HepG2 (cell line): Measurements from ENCODE around the gene TMEM156. TPM values are rescaled to one million over a fixed set of nuclear protein-coding genes. Genes with fewer than 3 reads are reported as not detected.
A peak's percentile ranks its signal among the peaks of the same experiment; 100 is the strongest.

Experiments used
- ATAC-seq: fragments of 200-7000 bp; cut with Tn5 transposase; 3 replicates; pipeline ENCODE4 v1.9.1; 2020; ENCODE audit warnings: mild to moderate bottlenecking, moderate library complexity
- BruUV-seq: library from RNA; stranded (reverse); fragments of 400-500 nt; replicated peaks from 2 replicates; lab custom pipeline; 2021; lab: Mats Ljungman, UMichigan
- CTCF ChIA-PET: fragments of 300-600 bp; formaldehyde crosslinking; extraction: SDS; loops from one replicate; lab custom pipeline; 2021; ENCODE audit warnings: low total read pairs, inconsistent platforms, low intra/inter-chr PET ratio; lab: Yijun Ruan, JAX
- POLR2A ChIA-PET: fragments of 350-600 bp; sonication (Branson Sonifier 250); formaldehyde crosslinking; loops from one replicate; lab custom pipeline; 2020; ENCODE audit warnings: antibody characterized with exemption, inconsistent platforms; lab: Yijun Ruan, JAX
- DNase-seq: peaks from one replicate; pipeline ENCODE4 v3.0.0-alpha.2; 2015; ENCODE audit warnings: low spot score
- FAIRE-seq: peaks from 3 replicates; lab custom pipeline; 2011; peaks lifted over from hg19 to GRCh38; lab: Jason Lieb, UNC
- H2AFZ ChIP-seq: one replicate; pipeline ENCODE4 v1.6.1; 2011; ENCODE audit warnings: low read length, inconsistent platforms
- H3K27ac ChIP-seq: fragments of 300-600 bp; 3 replicates; pipeline ENCODE4 v1.8.0; 2011; ENCODE audit warnings: mixed run types, mild to moderate bottlenecking, mixed read lengths, low read length, inconsistent platforms; ENCODE audit not compliant: insufficient read depth; ENCODE audit errors: extremely low read length
- H3K27me3 ChIP-seq, 2 experiments: fragments of 200-600 bp in 1 of 2; 2 replicates in 1 of 2; 3 replicates in 1 of 2; pipeline versions ENCODE4 v1.6.0 to v1.8.0; 2011; ENCODE audit warnings: low read length in 2 of 2, mild to moderate bottlenecking in 2 of 2, moderate library complexity in 2 of 2, inconsistent platforms in 1 of 2; ENCODE audit not compliant: insufficient read depth in 2 of 2, control insufficient read depth in 1 of 2
- H3K36me3 ChIP-seq, 2 experiments: fragments of 200-600 bp in 1 of 2; replicated peaks in 1 of 2; 2 replicates in 1 of 2; 3 replicates in 1 of 2; pipeline versions ENCODE4 v1.5.1 to v1.8.0; 2011; ENCODE audit warnings: low read length in 2 of 2, inconsistent platforms in 1 of 2; ENCODE audit not compliant: insufficient read depth in 2 of 2, control insufficient read depth in 1 of 2
- H3K4me1 ChIP-seq: 2 replicates; pipeline ENCODE4 v1.5.1; 2012; ENCODE audit warnings: low read length, inconsistent platforms; ENCODE audit not compliant: insufficient read depth
- H3K4me2 ChIP-seq: 2 replicates; pipeline ENCODE4 v1.6.0; 2011; ENCODE audit warnings: low read depth, low read length, inconsistent platforms
- H3K4me3 ChIP-seq, 3 experiments: fragments of 200-600 bp in 1 of 3; sonication (generic), shearing (Covaris generic) in 1 of 3; replicated peaks in 1 of 3; 2 replicates each; pipeline ENCODE4 v1.5.1; 2011 to 2016; ENCODE audit warnings: low read length in 3 of 3, inconsistent platforms in 2 of 3, low read depth in 2 of 3, mild to moderate bottlenecking in 2 of 3, control low read depth in 1 of 3, mixed read lengths in 1 of 3; ENCODE audit not compliant: insufficient read depth in 1 of 3
- H3K79me2 ChIP-seq: one replicate; pipeline ENCODE4 v1.6.1; 2011; ENCODE audit warnings: low read length, inconsistent platforms; ENCODE audit not compliant: insufficient read depth
- H3K9ac ChIP-seq: 2 replicates; pipeline ENCODE4 v1.6.0; 2011; ENCODE audit warnings: mild to moderate bottlenecking, low read depth, low read length, inconsistent platforms; ENCODE audit not compliant: insufficient read depth
- H3K9me3 ChIP-seq: 2 replicates; pipeline ENCODE4 v1.5.1; 2012; ENCODE audit warnings: mild to moderate bottlenecking, low read length
- H4K20me1 ChIP-seq: 2 replicates; pipeline ENCODE4 v1.6.0; 2011; ENCODE audit warnings: inconsistent platforms, mild to moderate bottlenecking, low read length, moderate library complexity; ENCODE audit not compliant: insufficient read depth
- CENPBD1 ChIP-seq: sonication (generic); formaldehyde crosslinking; IDR thresholded peaks from 2 replicates; pipeline ENCODE4 v1.8.0; 2022; ENCODE audit warnings: missing genetic modification reagents, low read depth, mild to moderate bottlenecking, borderline replicate concordance
- MXI1 ChIP-seq: IDR thresholded peaks from 3 replicates; pipeline ENCODE4 v1.6.1; 2012; ENCODE audit warnings: low read depth, low read length, inconsistent platforms, borderline replicate concordance
- NCOA2 ChIP-seq: sonication (generic); formaldehyde crosslinking; IDR thresholded peaks from 2 replicates; pipeline ENCODE4 v1.8.0; 2022; ENCODE audit warnings: inconsistent platforms
- NR2F6 ChIP-seq, 2 experiments: IDR thresholded peaks; 2 replicates each; pipeline ENCODE4 v1.6.1; 2016; ENCODE audit warnings: antibody characterized with exemption in 1 of 2, mild to moderate bottlenecking in 1 of 2
- SIX1 ChIP-seq: sonication (generic); formaldehyde crosslinking; IDR thresholded peaks from 2 replicates; pipeline ENCODE4 v1.4.0; 2020; ENCODE audit warnings: missing genetic modification reagents, borderline replicate concordance
- TBP ChIP-seq: sonication (generic); formaldehyde crosslinking; IDR thresholded peaks from 2 replicates; pipeline ENCODE4 v1.5.0; 2020; ENCODE audit warnings: missing genetic modification reagents
- TFDP1 ChIP-seq: IDR thresholded peaks from 2 replicates; pipeline ENCODE4 v1.6.1; 2016; ENCODE audit warnings: missing compliant biosample characterization, missing genetic modification reagents, borderline replicate concordance
- THYN1 ChIP-seq: sonication (generic); formaldehyde crosslinking; IDR thresholded peaks from 2 replicates; pipeline ENCODE4 v1.8.1; 2023; ENCODE audit warnings: low read depth, mild to moderate bottlenecking, moderate library complexity, missing genetic modification reagents, borderline replicate concordance
- U2AF2 ChIP-seq: fragments of 200-400 bp; formaldehyde crosslinking; IDR thresholded peaks from 2 replicates; pipeline ENCODE4 v1.6.1; 2017; ENCODE audit warnings: low read depth, mild to moderate bottlenecking, low read length
- ZNF138 ChIP-seq: sonication (generic); formaldehyde crosslinking; IDR thresholded peaks from 2 replicates; pipeline ENCODE4 v1.5.0; 2020; ENCODE audit warnings: mild to moderate bottlenecking, low read depth, missing genetic modification reagents
- ZNF546 ChIP-seq: sonication (generic); formaldehyde crosslinking; conservative IDR thresholded peaks from 2 replicates; pipeline ENCODE4 v1.8.1; 2023; ENCODE audit warnings: mild to moderate bottlenecking, missing genetic modification reagents
- ZNF746 ChIP-seq: sonication (generic); formaldehyde crosslinking; IDR thresholded peaks from 2 replicates; pipeline ENCODE4 v1.8.0; 2022; ENCODE audit warnings: mild to moderate bottlenecking, missing genetic modification reagents
- WGBS: methylation state at CpG from one replicate; pipeline ENCODE4 v1.1.6; 2017; ENCODE audit warnings: low lambda C conversion rate; 5-methylcytosine and 5-hydroxymethylcytosine counted together
- in situ Hi-C: cut with HindIII; loops from 2 replicates; pipeline ENCODE4 v1.10.0; 2017; ENCODE audit warnings: low pct_unique_long_range_greater_than_20kb; ENCODE audit not compliant: extremely low pct_ligation_motif_present
- intact Hi-C: fragments of 100-400 bp; cut with micrococcal nuclease; formaldehyde crosslinking; loops from one replicate; pipeline ENCODE4 v1.10.0; 2022; ENCODE audit not compliant: unreplicated experiment
- polyA plus RNA-seq, 8 experiments: library from polyadenylated mRNA; depleted of rRNA in 3 of 8; stranded (reverse) in 7 of 8; unstranded in 1 of 8; fragments of >200 nt; fragmentation: Illumina TruSeq in 4 of 8; extraction: Trizol in 4 of 8; gene quantifications; 2 replicates each; pipeline versions ENCODE4 v1.2.1 to v1.2.3, GENCODE V29; 2011 to 2016; ENCODE audit warnings: low read depth in 4 of 8, missing spikeins in 1 of 8, mixed read lengths in 1 of 8; ENCODE audit not compliant: insufficient read depth in 1 of 8
- total RNA-seq, 5 experiments: library from RNA; depleted of rRNA; stranded (reverse); fragments of >200 nt; fragmentation: Illumina TruSeq; extraction: Trizol; gene quantifications; 2 replicates each; pipeline ENCODE4 v1.2.3, GENCODE V29; 2016; ENCODE audit warnings: low read depth in 1 of 5
- TF ChIP-seq, protein P1 (sequence below): sonication (generic); formaldehyde crosslinking; IDR thresholded peaks from 2 replicates; pipeline ENCODE4 v1.8.1; 2023; ENCODE audit warnings: mild to moderate bottlenecking, missing genetic modification reagents, borderline replicate concordance
- TF ChIP-seq, protein P2 (sequence below), 2 experiments: sonication (generic) in 1 of 2; formaldehyde crosslinking in 1 of 2; IDR thresholded peaks; 2 replicates each; pipeline versions ENCODE4 v1.4.0 to v1.6.1; 2016 to 2020; ENCODE audit warnings: borderline replicate concordance in 1 of 2, low read depth in 1 of 2, mild to moderate bottlenecking in 1 of 2, missing genetic modification reagents in 1 of 2

TMEM156 gene
- total and polyA plus RNA-seq, 2 of the 13 experiments (the other 11 are each of a cell fraction or from before 2014, with no cell fraction given): 1.6 TPM; not detected in 1

DNA sequence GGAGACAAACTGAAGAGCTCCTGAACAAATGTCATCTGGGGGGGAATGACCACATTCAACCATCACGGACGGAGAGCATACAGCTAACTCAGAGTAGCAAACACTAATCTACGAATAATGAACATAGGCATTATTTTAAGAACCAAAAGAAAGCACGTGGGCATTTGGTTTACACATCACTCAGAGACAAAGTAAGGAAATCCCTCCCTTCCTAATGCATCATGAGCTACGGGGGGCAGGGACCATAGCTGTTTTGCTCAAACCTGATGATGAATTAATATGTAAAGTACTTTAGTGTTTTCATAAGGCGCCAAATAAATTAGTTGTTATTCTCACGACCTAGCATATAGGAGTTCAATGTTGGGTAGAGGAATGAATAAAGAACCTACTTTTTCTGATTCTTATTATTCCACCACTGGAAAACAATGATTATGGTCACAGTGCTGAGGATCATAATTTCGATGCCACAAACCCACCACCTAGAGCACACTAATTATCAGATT is 11.7 kb upstream of the TMEM156 start (continued):
- TF ChIP-seq ZNF546 (CRISPR knock-in tag): no peak; the same call in 1 of the 2 replicates
- TF ChIP-seq, protein P1, sequence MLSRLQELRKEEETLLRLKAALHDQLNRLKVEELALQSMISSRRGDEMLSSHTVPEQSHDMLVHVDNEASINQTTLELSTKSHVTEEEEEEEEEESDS: no peak

DNA sequence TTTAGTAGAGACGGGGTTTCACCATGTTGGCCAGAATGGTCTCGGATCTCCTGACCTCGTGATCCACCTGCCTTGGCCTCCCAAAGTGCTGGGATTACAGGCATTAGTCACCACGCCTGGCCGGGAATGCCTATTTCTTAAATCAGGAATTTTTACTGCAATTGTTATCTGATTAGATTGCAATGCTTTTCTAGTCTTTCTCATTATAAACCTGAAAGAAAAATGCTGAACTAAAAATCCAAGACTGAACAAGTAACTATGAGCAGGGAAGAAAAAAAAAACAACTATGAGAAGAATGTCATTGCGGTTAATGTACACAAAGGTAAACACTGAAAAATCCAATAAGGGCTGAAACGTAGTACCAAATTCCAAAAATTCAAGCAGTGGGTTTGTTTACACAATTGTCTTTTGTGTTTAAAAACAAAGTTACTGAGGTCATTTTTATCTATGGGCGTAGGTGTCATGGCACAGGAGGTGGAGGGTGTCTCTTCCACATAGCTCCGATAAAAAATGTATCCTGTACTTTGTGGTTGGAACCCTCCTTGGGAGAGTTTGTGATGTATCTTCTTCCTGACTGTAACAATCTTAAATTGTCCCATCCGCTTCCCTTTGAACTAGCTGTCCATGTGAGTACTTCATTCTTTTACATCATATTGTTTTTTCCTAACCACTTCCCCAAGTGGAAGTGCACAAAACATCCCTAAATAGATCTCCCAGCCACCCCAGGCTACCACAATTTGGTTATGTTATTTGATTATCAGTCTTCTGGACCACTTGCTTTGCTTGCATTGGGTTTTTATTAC is 11.1 kb upstream of the TMEM156 start:
- in situ Hi-C loops (no loop called here), intact Hi-C loops (loop anchor here (10.0 kb wide), 2 partner anchors 138 to 378 kb away; partner anchors contain the start of gene KLF3)
- H3K27ac ChIP-seq: peak overlapping the region; percentile 82
- ChIA-PET CTCF (no interaction called here), POLR2A (interaction anchor here (0.5 to 5.9 kb wide), 13 partner anchors 8 to 909 kb away, joined by 3 to 27 read pairs (median 5); partner anchors contain the start of gene RFC1)
- H3K27me3 ChIP-seq: no peaks in the 10 kb centered on the region; a peak in 1 of 5 replicates
- DNase-seq (peak; percentile 94), ATAC-seq (peak; percentile 41), FAIRE-seq (no peak)
- BruUV-seq: no TSS peak
- no peaks in the 10 kb centered on the region for H3K9me3 ChIP-seq
- no peak overlapping the region for H2AFZ ChIP-seq
- peaks cover 26% of the 10 kb centered on the region for H3K79me2 ChIP-seq
- under 1% methylated on average over 10 of the region's 10 CpGs for WGBS
- H3K4me2 ChIP-seq: peak overlapping the region; percentile 73
- H3K4me3 ChIP-seq: peak overlapping the region; percentile 60 to 79 (median 72); a peak in 5 of 6 replicates
- peaks cover 53% of the 10 kb centered on the region for H3K4me1 ChIP-seq
- H3K9ac ChIP-seq: peak overlapping the region; percentile 84
- peaks cover 11% of the 10 kb centered on the region; the same call in 1 of the 2 replicates for H4K20me1 ChIP-seq
- no peaks in the 10 kb centered on the region for H3K36me3 ChIP-seq
- TF ChIP-seq TFDP1 (CRISPR knock-in tag): no peak
- TF ChIP-seq ZNF746 (CRISPR knock-in tag): no peak
- peak; percentile 82 for TF ChIP-seq NCOA2
- peak; percentile 78 for TF ChIP-seq NR2F6 (IDR thresholded peaks at IDR 0.05)
- 0 out of 2 replicates have a peak, but pooled peaks have one; percentile 44 for TF ChIP-seq NR2F6 (CRISPR knock-in tag; IDR thresholded peaks at IDR 0.05)
- no peak; the same call in 2 of the 3 replicates for TF ChIP-seq MXI1
- TF ChIP-seq U2AF2: no peak
- TF ChIP-seq ZNF138 (CRISPR knock-in tag): no peak
- no peak for TF ChIP-seq TBP (CRISPR knock-in tag)
- TF ChIP-seq CENPBD1 (CRISPR knock-in tag): no peak
- peak; percentile 54; the same call in 1 of the 2 replicates for TF ChIP-seq SIX1 (CRISPR knock-in tag)
- TF ChIP-seq, protein P2, sequence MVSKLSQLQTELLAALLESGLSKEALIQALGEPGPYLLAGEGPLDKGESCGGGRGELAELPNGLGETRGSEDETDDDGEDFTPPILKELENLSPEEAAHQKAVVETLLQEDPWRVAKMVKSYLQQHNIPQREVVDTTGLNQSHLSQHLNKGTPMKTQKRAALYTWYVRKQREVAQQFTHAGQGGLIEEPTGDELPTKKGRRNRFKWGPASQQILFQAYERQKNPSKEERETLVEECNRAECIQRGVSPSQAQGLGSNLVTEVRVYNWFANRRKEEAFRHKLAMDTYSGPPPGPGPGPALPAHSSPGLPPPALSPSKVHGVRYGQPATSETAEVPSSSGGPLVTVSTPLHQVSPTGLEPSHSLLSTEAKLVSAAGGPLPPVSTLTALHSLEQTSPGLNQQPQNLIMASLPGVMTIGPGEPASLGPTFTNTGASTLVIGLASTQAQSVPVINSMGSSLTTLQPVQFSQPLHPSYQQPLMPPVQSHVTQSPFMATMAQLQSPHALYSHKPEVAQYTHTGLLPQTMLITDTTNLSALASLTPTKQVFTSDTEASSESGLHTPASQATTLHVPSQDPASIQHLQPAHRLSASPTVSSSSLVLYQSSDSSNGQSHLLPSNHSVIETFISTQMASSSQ (IDR thresholded peaks at IDR 0.05; ENCODE audit: low read depth): peak; percentile 62; the same call in 1 of the 2 replicates
- TF ChIP-seq, protein P2 (CRISPR knock-in tag; IDR thresholded peaks at IDR 0.05; ENCODE audit: borderline replicate concordance): no peak
- 0 out of 2 replicates have a peak, but pooled peaks have one; percentile 22 for TF ChIP-seq THYN1 (CRISPR knock-in tag)
